Measurements from ENCODE around the gene GNG5.

DNA sequence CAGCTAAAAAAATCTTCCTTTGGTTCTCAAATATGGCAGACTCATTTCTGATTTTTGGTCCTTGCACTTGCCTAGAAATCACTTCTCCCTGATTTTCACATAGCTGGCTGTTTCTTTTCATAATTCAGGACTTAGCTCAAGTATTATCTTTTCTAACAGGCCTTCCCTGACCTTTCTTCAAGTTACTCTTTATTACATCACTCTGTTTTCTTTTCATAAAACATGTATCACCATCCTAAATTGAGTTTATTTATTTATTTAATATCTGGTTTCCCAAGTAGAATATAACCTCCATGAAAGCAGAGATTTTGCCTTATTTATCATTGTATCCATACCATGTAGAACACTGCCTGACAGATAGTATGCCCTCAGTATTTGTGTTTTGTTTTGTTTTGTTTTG, 18.2 kb upstream of the GNG5 start:
- TF ChIP-seq EP300 (IDR thresholded peaks at IDR 0.05) = no peak
- TF ChIP-seq, protein P1, sequence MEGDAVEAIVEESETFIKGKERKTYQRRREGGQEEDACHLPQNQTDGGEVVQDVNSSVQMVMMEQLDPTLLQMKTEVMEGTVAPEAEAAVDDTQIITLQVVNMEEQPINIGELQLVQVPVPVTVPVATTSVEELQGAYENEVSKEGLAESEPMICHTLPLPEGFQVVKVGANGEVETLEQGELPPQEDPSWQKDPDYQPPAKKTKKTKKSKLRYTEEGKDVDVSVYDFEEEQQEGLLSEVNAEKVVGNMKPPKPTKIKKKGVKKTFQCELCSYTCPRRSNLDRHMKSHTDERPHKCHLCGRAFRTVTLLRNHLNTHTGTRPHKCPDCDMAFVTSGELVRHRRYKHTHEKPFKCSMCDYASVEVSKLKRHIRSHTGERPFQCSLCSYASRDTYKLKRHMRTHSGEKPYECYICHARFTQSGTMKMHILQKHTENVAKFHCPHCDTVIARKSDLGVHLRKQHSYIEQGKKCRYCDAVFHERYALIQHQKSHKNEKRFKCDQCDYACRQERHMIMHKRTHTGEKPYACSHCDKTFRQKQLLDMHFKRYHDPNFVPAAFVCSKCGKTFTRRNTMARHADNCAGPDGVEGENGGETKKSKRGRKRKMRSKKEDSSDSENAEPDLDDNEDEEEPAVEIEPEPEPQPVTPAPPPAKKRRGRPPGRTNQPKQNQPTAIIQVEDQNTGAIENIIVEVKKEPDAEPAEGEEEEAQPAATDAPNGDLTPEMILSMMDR (IDR thresholded peaks at IDR 0.05) = no peak

Measured in ovary (tissue), 3 donors.